Mammary epithelial cell (primary cell): ENCODE results near the gene COL6A1.

Experiments
- EZH2 ChIP-seq: IDR thresholded peaks from 2 replicates; pipeline ENCODE4 v1.6.1; 2012; ENCODE audit warnings: low read length, inconsistent platforms, borderline replicate concordance
- TF ChIP-seq, protein P1 (sequence below), 2 donors: IDR thresholded peaks in 1 of 2; conservative IDR thresholded peaks in 1 of 2; 2 replicates each; pipeline ENCODE4 v1.5.1; 2011 to 2012; ENCODE audit warnings: inconsistent platforms in 2 of 2, low read length in 2 of 2, mild to moderate bottlenecking in 2 of 2, control low read depth in 1 of 2, low read depth in 1 of 2; ENCODE audit not compliant: insufficient read depth in 1 of 2; ENCODE audit errors: extremely low read depth in 1 of 2

DNA sequence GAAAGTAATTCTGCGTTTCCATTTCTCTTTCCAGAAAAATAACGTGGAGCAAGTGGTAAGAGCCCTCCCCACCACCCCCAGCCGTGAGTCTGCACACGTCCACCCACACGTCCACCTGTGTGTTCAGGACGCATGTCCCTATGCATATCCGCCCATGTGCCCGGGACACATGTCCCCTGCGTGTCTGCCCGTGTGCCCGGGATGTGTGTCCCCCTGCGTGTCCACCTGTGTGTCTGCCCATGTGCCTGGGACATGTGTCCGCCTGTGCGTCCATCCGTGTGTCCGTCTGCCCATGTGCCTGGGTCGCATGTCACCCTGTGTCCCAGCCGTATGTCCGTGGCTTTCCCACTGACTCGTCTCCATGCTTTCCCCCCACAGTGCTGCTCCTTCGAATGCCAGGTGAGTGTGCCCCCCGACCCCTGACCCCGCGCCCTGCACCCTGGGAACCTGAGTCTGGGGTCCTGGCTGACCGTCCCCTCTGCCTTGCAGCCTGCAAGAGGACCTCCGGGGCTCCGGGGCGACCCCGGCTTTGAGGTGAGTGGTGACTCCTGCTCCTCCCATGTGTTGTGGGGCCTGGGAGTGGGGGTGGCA, 5.6 kb downstream of the COL6A1 start:
- TF ChIP-seq, protein P1, sequence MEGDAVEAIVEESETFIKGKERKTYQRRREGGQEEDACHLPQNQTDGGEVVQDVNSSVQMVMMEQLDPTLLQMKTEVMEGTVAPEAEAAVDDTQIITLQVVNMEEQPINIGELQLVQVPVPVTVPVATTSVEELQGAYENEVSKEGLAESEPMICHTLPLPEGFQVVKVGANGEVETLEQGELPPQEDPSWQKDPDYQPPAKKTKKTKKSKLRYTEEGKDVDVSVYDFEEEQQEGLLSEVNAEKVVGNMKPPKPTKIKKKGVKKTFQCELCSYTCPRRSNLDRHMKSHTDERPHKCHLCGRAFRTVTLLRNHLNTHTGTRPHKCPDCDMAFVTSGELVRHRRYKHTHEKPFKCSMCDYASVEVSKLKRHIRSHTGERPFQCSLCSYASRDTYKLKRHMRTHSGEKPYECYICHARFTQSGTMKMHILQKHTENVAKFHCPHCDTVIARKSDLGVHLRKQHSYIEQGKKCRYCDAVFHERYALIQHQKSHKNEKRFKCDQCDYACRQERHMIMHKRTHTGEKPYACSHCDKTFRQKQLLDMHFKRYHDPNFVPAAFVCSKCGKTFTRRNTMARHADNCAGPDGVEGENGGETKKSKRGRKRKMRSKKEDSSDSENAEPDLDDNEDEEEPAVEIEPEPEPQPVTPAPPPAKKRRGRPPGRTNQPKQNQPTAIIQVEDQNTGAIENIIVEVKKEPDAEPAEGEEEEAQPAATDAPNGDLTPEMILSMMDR (conservative IDR thresholded peaks at IDR 0.05 in 1 of 2, IDR thresholded peaks at IDR 0.05 in 1 of 2; ENCODE audit: extremely low read depth in 1 of 2, insufficient read depth in 1 of 2, low read depth in 1 of 2, low read length in 2 of 2): no peak
- no peak for TF ChIP-seq EZH2
